Keratinocyte (primary cell): ENCODE results near the gene MAGI1. TPM values are rescaled to one million over a fixed set of nuclear protein-coding genes. Genes with fewer than 3 reads are reported as not detected.
A peak's percentile ranks its signal among the peaks of the same experiment; 100 is the strongest.
"Not testable (repeated sequence)": the region's sequence is repeated elsewhere in the genome, so short reads cannot be mapped to it uniquely, and the experiment has no call there.

ENCODE experiments used
- DNase-seq: peaks from one replicate; pipeline ENCODE4 v3.0.0-alpha.2; 2011; ENCODE audit warnings: low read depth, missing footprints, low spot score
- FAIRE-seq: peaks from 2 replicates; lab custom pipeline; 2011; peaks lifted over from hg19 to GRCh38; lab: Jason Lieb, UNC
- H2AFZ ChIP-seq: 2 replicates; pipeline ENCODE4 v1.6.0; 2012; ENCODE audit warnings: low read length, control low read depth, inconsistent platforms; ENCODE audit not compliant: control insufficient read depth
- H3K27ac ChIP-seq: 2 replicates; pipeline ENCODE4 v1.5.1; 2011; ENCODE audit warnings: low read length; ENCODE audit not compliant: control insufficient read depth, insufficient read depth
- H3K27me3 ChIP-seq: 3 replicates; pipeline ENCODE4 v1.6.0; 2011; ENCODE audit warnings: low read length; ENCODE audit not compliant: control insufficient read depth, insufficient read depth; ENCODE audit errors: extremely low read depth
- H3K36me3 ChIP-seq, 2 experiments: 2 replicates in 1 of 2; 3 replicates in 1 of 2; pipeline ENCODE4 v1.5.1; 2011; ENCODE audit warnings: low read length in 2 of 2, mild to moderate bottlenecking in 1 of 2; ENCODE audit not compliant: control insufficient read depth in 2 of 2, insufficient read depth in 2 of 2; ENCODE audit errors: extremely low read depth in 1 of 2
- H3K4me1 ChIP-seq: 3 replicates; pipeline ENCODE4 v1.5.1; 2011; ENCODE audit warnings: low read length; ENCODE audit not compliant: control insufficient read depth, insufficient read depth; ENCODE audit errors: extremely low read depth
- H3K4me2 ChIP-seq: 3 replicates; pipeline ENCODE4 v1.6.0; 2011; ENCODE audit warnings: low read depth, low read length; ENCODE audit not compliant: control insufficient read depth, insufficient read depth; ENCODE audit errors: extremely low read depth
- H3K4me3 ChIP-seq, 3 experiments: fragments of 200-600 bp in 1 of 3; sonication (generic) in 1 of 3; 2 replicates in 2 of 3; 3 replicates in 1 of 3; pipeline ENCODE4 v1.5.1; 2011 to 2016; ENCODE audit warnings: low read length in 3 of 3, mild to moderate bottlenecking in 3 of 3, control low read depth in 2 of 3, inconsistent platforms in 1 of 3, low read depth in 1 of 3, mixed read lengths in 1 of 3, mixed run types in 1 of 3, moderate library complexity in 1 of 3; ENCODE audit not compliant: control insufficient read depth in 2 of 3, insufficient read depth in 2 of 3; ENCODE audit errors: extremely low read depth in 1 of 3
- H3K79me2 ChIP-seq: 2 replicates; pipeline ENCODE4 v1.6.0; 2012; ENCODE audit warnings: low read length; ENCODE audit not compliant: control insufficient read depth, insufficient read depth
- H3K9ac ChIP-seq: 3 replicates; pipeline ENCODE4 v1.6.0; 2011; ENCODE audit warnings: low read length; ENCODE audit not compliant: control insufficient read depth, insufficient read depth; ENCODE audit errors: extremely low read depth
- H3K9me1 ChIP-seq: 3 replicates; pipeline ENCODE4 v1.6.0; 2011; ENCODE audit warnings: low read length; ENCODE audit not compliant: control insufficient read depth, insufficient read depth; ENCODE audit errors: extremely low read depth
- H3K9me3 ChIP-seq: 2 replicates; pipeline ENCODE4 v1.5.1; 2012; ENCODE audit warnings: low read depth, low read length; ENCODE audit not compliant: control insufficient read depth
- H4K20me1 ChIP-seq: 3 replicates; pipeline ENCODE4 v1.6.0; 2011; ENCODE audit warnings: low read length; ENCODE audit not compliant: control insufficient read depth, insufficient read depth; ENCODE audit errors: extremely low read depth
- EZH2 ChIP-seq: IDR thresholded peaks from one replicate; pipeline ENCODE4 v1.6.1; 2012; ENCODE audit warnings: inconsistent platforms, mild to moderate bottlenecking, low read length, moderate library complexity
- dilution Hi-C: fragments of 300-500 bp; cut with MboI; formaldehyde crosslinking; loops from one replicate; pipeline ENCODE4 v1.7.0; 2020; ENCODE audit warnings: low sequenced_read_pairs; ENCODE audit not compliant: extremely low pct_ligation_motif_present
- polyA plus RNA-seq, 5 experiments: library from polyadenylated mRNA; depleted of rRNA in 3 of 5; stranded (reverse) in 3 of 5; stranded (forward) in 1 of 5; unstranded in 1 of 5; fragments of >200 nt; gene quantifications; 1 replicate in 1 of 5; 2 replicates in 3 of 5; 3 replicates in 1 of 5; pipeline versions ENCODE4 v1.2.1 to v1.2.3, GENCODE V29; 2011 to 2012; ENCODE audit warnings: missing spikeins in 2 of 5, low read depth in 1 of 5, low replicate concordance in 1 of 5
- TF ChIP-seq, protein P1 (sequence below), 3 experiments: IDR thresholded peaks in 1 of 3; conservative IDR thresholded peaks in 1 of 3; optimal IDR thresholded peaks in 1 of 3; 2 replicates in 2 of 3; 3 replicates in 1 of 3; pipeline versions ENCODE3 to v1.5.1; 2011; ENCODE audit warnings: low read length in 3 of 3, mild to moderate bottlenecking in 3 of 3, moderate library complexity in 2 of 3, control low read depth in 1 of 3, inconsistent platforms in 1 of 3; ENCODE audit not compliant: insufficient read depth in 2 of 3; ENCODE audit errors: extremely low read depth in 1 of 3

Gene MAGI1
- polyA plus RNA-seq, 1 donor (not counting 4 experiments of a cell fraction or from before 2014, with no cell fraction given), result 10.9 TPM

DNA sequence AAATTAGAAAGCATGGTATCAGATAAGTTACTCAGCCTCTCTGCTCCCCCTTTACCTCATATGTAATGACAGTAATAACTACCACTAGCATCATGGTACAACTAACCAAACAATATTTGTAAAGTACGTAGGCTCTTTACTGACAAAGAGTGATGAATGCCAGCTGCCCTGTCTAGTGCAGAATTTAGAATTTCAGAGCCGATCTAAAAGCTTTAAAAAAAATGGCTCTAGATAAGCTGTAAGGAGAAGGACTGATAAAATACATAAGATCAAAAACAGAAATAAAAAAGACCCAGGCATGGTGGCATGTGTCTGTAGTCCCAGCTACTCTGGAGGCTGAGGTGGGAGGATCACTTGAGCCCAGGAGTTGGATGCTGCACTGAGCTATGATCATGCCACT is 424.1 kb downstream of the MAGI1 start:
- Histone ChIP-seq H3K36me3 (no peaks in the 10 kb centered on the region), H3K4me1 (peaks cover 5% of the 10 kb centered on the region), H3K4me2 (no peak overlapping the region), H2AFZ (no peak overlapping the region), H3K9me1 (no peaks in the 10 kb centered on the region), H4K20me1 (no peaks in the 10 kb centered on the region), H3K27me3 (no peaks in the 10 kb centered on the region), H3K4me3 (no peak overlapping the region), H3K27ac (no peak overlapping the region), H3K9me3 (no peaks in the 10 kb centered on the region), H3K79me2 (no peaks in the 10 kb centered on the region), H3K9ac (no peak overlapping the region)
- no peak for FAIRE-seq
- dilution Hi-C loops, result no loop called here
- no peak for DNase-seq
- TF ChIP-seq, protein P1, sequence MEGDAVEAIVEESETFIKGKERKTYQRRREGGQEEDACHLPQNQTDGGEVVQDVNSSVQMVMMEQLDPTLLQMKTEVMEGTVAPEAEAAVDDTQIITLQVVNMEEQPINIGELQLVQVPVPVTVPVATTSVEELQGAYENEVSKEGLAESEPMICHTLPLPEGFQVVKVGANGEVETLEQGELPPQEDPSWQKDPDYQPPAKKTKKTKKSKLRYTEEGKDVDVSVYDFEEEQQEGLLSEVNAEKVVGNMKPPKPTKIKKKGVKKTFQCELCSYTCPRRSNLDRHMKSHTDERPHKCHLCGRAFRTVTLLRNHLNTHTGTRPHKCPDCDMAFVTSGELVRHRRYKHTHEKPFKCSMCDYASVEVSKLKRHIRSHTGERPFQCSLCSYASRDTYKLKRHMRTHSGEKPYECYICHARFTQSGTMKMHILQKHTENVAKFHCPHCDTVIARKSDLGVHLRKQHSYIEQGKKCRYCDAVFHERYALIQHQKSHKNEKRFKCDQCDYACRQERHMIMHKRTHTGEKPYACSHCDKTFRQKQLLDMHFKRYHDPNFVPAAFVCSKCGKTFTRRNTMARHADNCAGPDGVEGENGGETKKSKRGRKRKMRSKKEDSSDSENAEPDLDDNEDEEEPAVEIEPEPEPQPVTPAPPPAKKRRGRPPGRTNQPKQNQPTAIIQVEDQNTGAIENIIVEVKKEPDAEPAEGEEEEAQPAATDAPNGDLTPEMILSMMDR (optimal IDR thresholded peaks at IDR 0.05 in 1 of 3, IDR thresholded peaks at IDR 0.05 in 1 of 3, conservative IDR thresholded peaks at IDR 0.05 in 1 of 3; ENCODE audit: extremely low read depth in 1 of 3, insufficient read depth in 2 of 3, low read length in 3 of 3), result no peak
- no peak for TF ChIP-seq EZH2

DNA sequence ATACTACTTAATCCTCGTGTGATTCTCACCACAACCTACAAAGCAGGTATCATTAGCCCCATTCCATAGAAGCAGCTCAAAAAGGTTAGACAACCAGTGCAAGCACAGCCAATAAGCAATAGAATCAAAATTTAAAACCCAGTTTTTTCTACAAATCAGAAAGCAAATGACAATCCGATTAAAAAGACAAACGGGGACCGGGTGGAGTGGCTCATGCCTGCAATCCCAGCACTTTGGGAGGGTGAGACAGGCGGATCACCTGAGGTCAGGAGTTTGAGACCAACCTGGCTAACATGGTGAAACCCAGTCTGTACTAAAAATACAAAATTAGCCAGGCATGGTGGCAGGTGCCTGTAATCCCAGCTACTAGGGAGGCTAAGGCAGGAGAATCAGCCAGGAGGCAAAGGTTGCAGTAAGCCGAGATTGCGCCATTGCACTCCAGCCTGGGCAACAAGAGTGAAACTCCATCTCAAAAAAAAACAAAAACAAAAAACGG is 430.7 kb downstream of the MAGI1 start:
- H3K4me3 ChIP-seq, H3K9me3 ChIP-seq, H3K36me3 ChIP-seq, H3K79me2 ChIP-seq, H4K20me1 ChIP-seq, H3K4me2 ChIP-seq, dilution Hi-C loops, H3K27ac ChIP-seq, DNase-seq, H3K9me1 ChIP-seq, H2AFZ ChIP-seq, FAIRE-seq, H3K9ac ChIP-seq, H3K27me3 ChIP-seq: not testable (repeated sequence)
- H3K4me1 ChIP-seq, result peaks cover 23% of the 10 kb centered on the region

DNA sequence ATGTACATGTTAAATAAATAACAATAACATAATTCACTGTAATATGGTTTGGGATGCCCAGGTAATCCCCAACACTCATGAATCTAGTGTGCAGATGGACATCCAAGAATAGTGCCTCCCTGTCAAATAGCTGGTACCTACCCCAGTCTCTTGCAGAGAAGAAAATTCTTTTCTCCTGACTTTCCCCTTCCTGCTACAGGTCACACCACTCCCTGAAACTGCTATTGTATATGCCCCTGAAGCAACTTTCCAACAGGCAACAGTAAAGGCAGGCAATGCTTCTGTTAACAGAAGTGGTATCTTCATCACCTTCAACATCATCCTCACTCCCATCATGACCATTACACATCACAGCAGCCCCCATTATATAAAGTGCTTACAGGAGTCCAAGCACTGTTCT is 431.6 kb downstream of the MAGI1 start:
- H3K27ac ChIP-seq, result no peak overlapping the region

More for the DNA sequence above, 431.6 kb downstream of the MAGI1 start:
- peak; percentile 86 for FAIRE-seq
- Histone ChIP-seq H3K9me3 (no peaks in the 10 kb centered on the region), H2AFZ (no peak overlapping the region), H3K4me2 (no peak overlapping the region), H3K9me1 (no peaks in the 10 kb centered on the region), H3K4me1 (peaks cover 23% of the 10 kb centered on the region), H3K36me3 (no peaks in the 10 kb centered on the region), H3K27me3 (no peaks in the 10 kb centered on the region), H3K79me2 (no peaks in the 10 kb centered on the region), H3K4me3 (no peak overlapping the region), H3K9ac (no peak overlapping the region), H4K20me1 (no peaks in the 10 kb centered on the region)
- dilution Hi-C loops, result no loop called here
- no peak for TF ChIP-seq EZH2
- TF ChIP-seq, protein P1 (optimal IDR thresholded peaks at IDR 0.05 in 1 of 3, IDR thresholded peaks at IDR 0.05 in 1 of 3, conservative IDR thresholded peaks at IDR 0.05 in 1 of 3; ENCODE audit: extremely low read depth in 1 of 3, insufficient read depth in 2 of 3, low read length in 3 of 3), result no peak
- no peak for DNase-seq
